ENCODE results near the gene IGFBP5.

DNA sequence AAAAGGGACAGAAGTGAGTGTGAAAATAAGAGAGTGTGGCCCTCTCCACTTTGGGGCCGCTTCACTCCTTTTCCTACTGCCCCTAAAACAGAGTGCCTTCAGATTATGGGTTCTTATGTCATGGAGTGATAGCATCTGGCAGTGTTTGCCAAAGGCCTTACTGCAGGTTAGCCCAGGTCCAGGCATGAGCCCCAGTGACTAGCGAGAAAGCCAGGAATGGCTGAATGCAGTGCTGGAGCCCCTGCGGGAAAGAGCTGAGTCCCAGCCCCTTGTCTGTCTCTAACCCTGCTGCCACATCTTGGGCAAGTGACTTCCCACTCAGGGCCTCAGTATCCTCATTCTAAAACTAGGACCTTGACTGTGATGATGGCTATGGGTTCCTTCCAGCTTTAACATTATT is 6.0 kb downstream of the IGFBP5 start:
- TF ChIP-seq, protein P1, sequence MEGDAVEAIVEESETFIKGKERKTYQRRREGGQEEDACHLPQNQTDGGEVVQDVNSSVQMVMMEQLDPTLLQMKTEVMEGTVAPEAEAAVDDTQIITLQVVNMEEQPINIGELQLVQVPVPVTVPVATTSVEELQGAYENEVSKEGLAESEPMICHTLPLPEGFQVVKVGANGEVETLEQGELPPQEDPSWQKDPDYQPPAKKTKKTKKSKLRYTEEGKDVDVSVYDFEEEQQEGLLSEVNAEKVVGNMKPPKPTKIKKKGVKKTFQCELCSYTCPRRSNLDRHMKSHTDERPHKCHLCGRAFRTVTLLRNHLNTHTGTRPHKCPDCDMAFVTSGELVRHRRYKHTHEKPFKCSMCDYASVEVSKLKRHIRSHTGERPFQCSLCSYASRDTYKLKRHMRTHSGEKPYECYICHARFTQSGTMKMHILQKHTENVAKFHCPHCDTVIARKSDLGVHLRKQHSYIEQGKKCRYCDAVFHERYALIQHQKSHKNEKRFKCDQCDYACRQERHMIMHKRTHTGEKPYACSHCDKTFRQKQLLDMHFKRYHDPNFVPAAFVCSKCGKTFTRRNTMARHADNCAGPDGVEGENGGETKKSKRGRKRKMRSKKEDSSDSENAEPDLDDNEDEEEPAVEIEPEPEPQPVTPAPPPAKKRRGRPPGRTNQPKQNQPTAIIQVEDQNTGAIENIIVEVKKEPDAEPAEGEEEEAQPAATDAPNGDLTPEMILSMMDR (IDR thresholded peaks at IDR 0.05) = no peak
- TF ChIP-seq POLR2A (IDR thresholded peaks at IDR 0.05) = no peak

Measured in body of pancreas (tissue), 4 donors.